H1 (cell line): ENCODE results near the gene C1orf56. TPM values are rescaled to one million over a fixed set of nuclear protein-coding genes. Genes with fewer than 3 reads are reported as not detected.
A peak's percentile ranks its signal among the peaks of the same experiment; 100 is the strongest.

Experiments used
- BACH1 ChIP-seq: IDR thresholded peaks from 2 replicates; pipeline ENCODE4 v1.6.1; 2012; ENCODE audit warnings: low read length, improper control_type of control experiment
- CREB1 ChIP-seq: IDR thresholded peaks from 2 replicates; pipeline ENCODE4 v1.6.1; 2012; ENCODE audit warnings: inconsistent platforms
- EGR1 ChIP-seq: IDR thresholded peaks from 2 replicates; pipeline ENCODE4 v1.6.1; 2011; ENCODE audit warnings: low read depth, low read length, borderline replicate concordance
- EZH2 ChIP-seq: fragments of 200-600 bp; sonication (generic); IDR thresholded peaks from 2 replicates; pipeline ENCODE4 v1.7.1; 2012; ENCODE audit warnings: low read depth, mild to moderate bottlenecking, moderate library complexity, low read length, inconsistent platforms; ENCODE audit not compliant: severe bottlenecking
- FOSL1 ChIP-seq: IDR thresholded peaks from 2 replicates; pipeline ENCODE4 v1.6.1; 2011; ENCODE audit warnings: mild to moderate bottlenecking, low read depth, low read length, moderate library complexity; ENCODE audit not compliant: insufficient read depth
- HDAC6 ChIP-seq: IDR thresholded peaks from one replicate; pipeline ENCODE4 v1.7.1; 2012; ENCODE audit warnings: low read depth, mild to moderate bottlenecking, inconsistent platforms, low read length, moderate library complexity
- JUN ChIP-seq: IDR thresholded peaks from 2 replicates; pipeline ENCODE4 v1.6.1; 2011; ENCODE audit warnings: low read depth, mild to moderate bottlenecking, improper control_type of control experiment, low read length
- KDM5A ChIP-seq: fragments of 200-600 bp; IDR thresholded peaks from 2 replicates; pipeline ENCODE4 v1.7.1; 2012; ENCODE audit warnings: mild to moderate bottlenecking, low read length, inconsistent platforms, mixed read lengths
- MAFK ChIP-seq: IDR thresholded peaks from 2 replicates; pipeline ENCODE4 v1.6.1; 2012; ENCODE audit warnings: low read depth, mild to moderate bottlenecking, improper control_type of control experiment, low read length
- NANOG ChIP-seq: IDR thresholded peaks from 2 replicates; pipeline ENCODE4 v1.6.1; 2011; ENCODE audit warnings: low read length, low read depth, mild to moderate bottlenecking, inconsistent platforms; ENCODE audit not compliant: insufficient read depth, poor library complexity, severe bottlenecking
- NRF1 ChIP-seq: IDR thresholded peaks from 2 replicates; pipeline ENCODE4 v1.6.1; 2011; ENCODE audit warnings: mild to moderate bottlenecking, low read depth, low read length, improper control_type of control experiment
- RAD21 ChIP-seq, 2 experiments: IDR thresholded peaks in 1 of 2; conservative IDR thresholded peaks in 1 of 2; 2 replicates each; pipeline ENCODE4 v1.6.1; 2011; ENCODE audit warnings: low read depth in 2 of 2, low read length in 2 of 2, improper control_type of control experiment in 1 of 2, inconsistent platforms in 1 of 2, mild to moderate bottlenecking in 1 of 2, moderate library complexity in 1 of 2
- RBBP5 ChIP-seq: IDR thresholded peaks from 2 replicates; pipeline ENCODE4 v1.7.1; 2012; ENCODE audit warnings: low read depth, mild to moderate bottlenecking, inconsistent platforms, low read length, moderate library complexity, borderline replicate concordance
- RXRA ChIP-seq: IDR thresholded peaks from 2 replicates; pipeline ENCODE4 v1.6.1; 2011; ENCODE audit warnings: low read depth, mild to moderate bottlenecking, low read length, moderate library complexity; ENCODE audit not compliant: insufficient read depth
- SIX5 ChIP-seq: IDR thresholded peaks from 2 replicates; pipeline ENCODE4 v1.6.1; 2011; ENCODE audit warnings: mild to moderate bottlenecking, low read depth, low read length
- SP2 ChIP-seq: IDR thresholded peaks from 2 replicates; pipeline ENCODE4 v1.6.1; 2012; ENCODE audit warnings: mild to moderate bottlenecking, low read length, inconsistent platforms
- SP4 ChIP-seq: IDR thresholded peaks from 2 replicates; pipeline ENCODE4 v1.6.1; 2012; ENCODE audit warnings: low read length, inconsistent platforms
- TEAD4 ChIP-seq: IDR thresholded peaks from 2 replicates; pipeline ENCODE4 v1.6.1; 2012; ENCODE audit warnings: low read depth, low read length, inconsistent platforms, mixed read lengths
- polyA plus RNA-seq, 7 experiments: library from polyadenylated mRNA; depleted of rRNA in 3 of 7; stranded (reverse) in 5 of 7; unstranded in 2 of 7; fragments of >200 nt in 5 of 7; fragments of 200-250 nt in 2 of 7; gene quantifications; 1 replicate in 5 of 7; 2 replicates in 1 of 7; 4 replicates in 1 of 7; pipeline versions ENCODE4 v1.2.1 to v1.2.3, GENCODE V29; 2011 to 2013; ENCODE audit warnings: missing spikeins in 2 of 7, mixed read lengths in 2 of 7
- total RNA-seq: library from RNA; stranded (reverse); fragmentation: NEBNext Ultra II Directional; extraction: Animal tissue kit (Norgen Biotek cat#: 25700); gene quantifications from 2 replicates; pipeline ENCODE4 v1.2.1, GENCODE V29; 2021
- TF ChIP-seq, protein P1 (sequence below), 3 experiments: IDR thresholded peaks; 1 replicate in 2 of 3; 2 replicates in 1 of 3; pipeline versions ENCODE4 v1.5.1 to v1.6.1; 2011; ENCODE audit warnings: low read length in 3 of 3, mild to moderate bottlenecking in 3 of 3, inconsistent platforms in 2 of 3, low read depth in 1 of 3, moderate library complexity in 1 of 3; ENCODE audit not compliant: insufficient read depth in 1 of 3; ENCODE audit errors: control extremely low read depth in 1 of 3
- TF ChIP-seq, protein P2 (sequence below): IDR thresholded peaks from 2 replicates; pipeline ENCODE4 v1.6.1; 2012; ENCODE audit warnings: inconsistent platforms

The C1orf56 gene
- total and polyA plus RNA-seq, 2 of the 8 experiments (the other 6 are each of a cell fraction or from before 2014, with no cell fraction given), result 3.0 to 3.4 TPM

DNA sequence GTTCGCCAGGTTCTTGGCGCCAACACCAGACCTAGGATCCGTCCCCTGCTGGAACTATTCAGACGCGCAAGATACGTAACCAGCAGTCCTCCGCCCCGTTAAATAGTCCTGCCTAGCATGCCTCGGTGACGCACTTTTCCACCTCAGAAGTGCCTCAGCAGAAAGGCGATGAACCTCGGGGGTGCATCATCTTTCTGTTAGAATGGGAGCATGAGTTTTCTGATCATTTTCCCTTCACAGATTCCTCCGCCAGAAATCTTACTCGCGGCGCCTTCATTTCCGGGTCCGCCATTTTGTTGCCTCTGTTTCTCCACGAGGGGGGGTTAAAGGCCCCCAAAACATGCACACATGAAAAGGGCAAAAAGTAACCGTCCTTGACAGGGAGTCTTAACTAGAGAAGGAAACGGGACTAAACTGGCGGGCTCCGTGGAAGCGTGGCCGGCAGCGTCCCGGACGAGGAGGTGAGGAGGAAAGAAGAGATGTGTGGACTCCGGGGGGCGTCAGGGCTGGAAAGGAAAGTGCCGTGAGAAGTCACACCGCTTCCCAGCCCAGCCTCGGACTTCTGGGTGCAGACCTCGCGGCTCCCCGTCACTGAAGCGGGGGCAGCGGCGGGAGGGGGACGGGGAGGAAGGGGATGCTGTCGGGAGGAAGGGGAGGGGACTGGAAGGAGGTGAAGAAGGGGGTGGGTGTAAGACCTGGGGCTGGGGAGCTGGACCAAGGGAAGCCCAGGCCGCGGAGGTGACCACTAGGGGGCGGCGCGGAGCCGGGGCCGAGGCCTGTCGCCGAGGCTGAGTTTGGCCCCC lies 23.1 kb downstream of the C1orf56 start, which contains the start of gene GABPB2 (continued):
- TF ChIP-seq, protein P1, sequence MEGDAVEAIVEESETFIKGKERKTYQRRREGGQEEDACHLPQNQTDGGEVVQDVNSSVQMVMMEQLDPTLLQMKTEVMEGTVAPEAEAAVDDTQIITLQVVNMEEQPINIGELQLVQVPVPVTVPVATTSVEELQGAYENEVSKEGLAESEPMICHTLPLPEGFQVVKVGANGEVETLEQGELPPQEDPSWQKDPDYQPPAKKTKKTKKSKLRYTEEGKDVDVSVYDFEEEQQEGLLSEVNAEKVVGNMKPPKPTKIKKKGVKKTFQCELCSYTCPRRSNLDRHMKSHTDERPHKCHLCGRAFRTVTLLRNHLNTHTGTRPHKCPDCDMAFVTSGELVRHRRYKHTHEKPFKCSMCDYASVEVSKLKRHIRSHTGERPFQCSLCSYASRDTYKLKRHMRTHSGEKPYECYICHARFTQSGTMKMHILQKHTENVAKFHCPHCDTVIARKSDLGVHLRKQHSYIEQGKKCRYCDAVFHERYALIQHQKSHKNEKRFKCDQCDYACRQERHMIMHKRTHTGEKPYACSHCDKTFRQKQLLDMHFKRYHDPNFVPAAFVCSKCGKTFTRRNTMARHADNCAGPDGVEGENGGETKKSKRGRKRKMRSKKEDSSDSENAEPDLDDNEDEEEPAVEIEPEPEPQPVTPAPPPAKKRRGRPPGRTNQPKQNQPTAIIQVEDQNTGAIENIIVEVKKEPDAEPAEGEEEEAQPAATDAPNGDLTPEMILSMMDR (IDR thresholded peaks at IDR 0.05; ENCODE audit: control extremely low read depth in 1 of 3, insufficient read depth in 1 of 3, low read depth in 1 of 3, low read length in 3 of 3), result peak; percentile 80 to 90 (median 83)
- TF ChIP-seq HDAC6, result no peak
- TF ChIP-seq TEAD4, result peak; percentile 58
- no peak for TF ChIP-seq RXRA
- TF ChIP-seq EZH2, result no peak
- TF ChIP-seq NANOG, result no peak
- peak; percentile 92 for TF ChIP-seq CREB1
- no peak for TF ChIP-seq MAFK
- peak; percentile 72; the same call in 1 of the 2 replicates for TF ChIP-seq SP4
- TF ChIP-seq, protein P2, sequence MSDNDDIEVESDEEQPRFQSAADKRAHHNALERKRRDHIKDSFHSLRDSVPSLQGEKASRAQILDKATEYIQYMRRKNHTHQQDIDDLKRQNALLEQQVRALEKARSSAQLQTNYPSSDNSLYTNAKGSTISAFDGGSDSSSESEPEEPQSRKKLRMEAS, result peak; percentile 7; the same call in 1 of the 2 replicates
- no peak for TF ChIP-seq SP2
- TF ChIP-seq NRF1, result no peak
- no peak; the same call in 1 of the 2 replicates for TF ChIP-seq EGR1
- peak; percentile 52; the same call in 1 of the 2 replicates for TF ChIP-seq KDM5A
- no peak; the same call in 1 of the 2 replicates for TF ChIP-seq BACH1
- TF ChIP-seq FOSL1, result no peak
- no peak for TF ChIP-seq SIX5
- no peak for TF ChIP-seq JUN
- peak; percentile 99 for TF ChIP-seq RBBP5
- TF ChIP-seq RAD21 (IDR thresholded peaks at IDR 0.05 in 1 of 2, conservative IDR thresholded peaks at IDR 0.05 in 1 of 2; ENCODE audit: low read depth in 2 of 2, low read length in 2 of 2), result peak; percentile 61 to 63
- TF ChIP-seq, all 59 proteins: peak for 27
